Heart left ventricle (tissue), 16 donors: ENCODE results near the gene ATP2B2. TPM values are rescaled to one million over a fixed set of nuclear protein-coding genes. Genes with fewer than 3 reads are reported as not detected.

Source experiments
- ATAC-seq, 4 donors: fragments of 200-7000 bp; cut with Tn5 transposase; one replicate each; pipeline ENCODE4 v1.9.1; 2020 to 2022; ENCODE audit warnings: moderate library complexity in 4 of 4, mild to moderate bottlenecking in 3 of 4, moderate number of reproducible peaks in 1 of 4
- DNase-seq, 5 donors: peaks; one replicate each; pipeline ENCODE4 v3.0.0-alpha.2; 2020
- H3K27ac ChIP-seq, 12 donors: fragments of 200-600 bp; sonication (generic) in 4 of 12; one replicate each; pipeline versions ENCODE4 v1.5.0 to v1.8.0; 2016 to 2022; ENCODE audit warnings: mild to moderate bottlenecking in 2 of 12
- H3K27me3 ChIP-seq, 9 donors: fragments of 200-600 bp; sonication (generic) in 2 of 9; one replicate each; pipeline versions ENCODE4 v1.5.1 to v1.8.0; 2016 to 2022; ENCODE audit warnings: mild to moderate bottlenecking in 3 of 9
- H3K36me3 ChIP-seq, 9 donors: fragments of 200-600 bp; sonication (generic) in 2 of 9; one replicate each; pipeline versions ENCODE4 v1.5.0 to v1.8.0; 2018 to 2022; ENCODE audit warnings: mild to moderate bottlenecking in 2 of 9
- H3K4me1 ChIP-seq, 12 donors: fragments of 200-600 bp; sonication (generic) in 4 of 12; one replicate each; pipeline versions ENCODE4 v1.5.0 to v1.8.0; 2016 to 2022; ENCODE audit warnings: mild to moderate bottlenecking in 3 of 12
- H3K4me3 ChIP-seq, 12 donors: fragments of 200-600 bp; sonication (generic) in 4 of 12; one replicate each; pipeline versions ENCODE4 v1.5.0 to v1.8.0; 2017 to 2022; ENCODE audit warnings: mild to moderate bottlenecking in 9 of 12, moderate library complexity in 4 of 12
- H3K9me3 ChIP-seq, 12 donors: fragments of 200-600 bp; sonication (generic) in 4 of 12; one replicate each; pipeline versions ENCODE4 v1.5.0 to v1.8.0; 2016 to 2022; ENCODE audit warnings: mild to moderate bottlenecking in 1 of 12
- CTCF ChIP-seq, 12 donors: fragments of 200-600 bp; sonication (generic) in 4 of 12; IDR thresholded peaks; one replicate each; pipeline versions ENCODE4 v1.5.0 to v1.8.0; 2018 to 2022; ENCODE audit warnings: antibody characterized with exemption in 12 of 12, mild to moderate bottlenecking in 5 of 12
- POLR2A ChIP-seq, 2 donors: fragments of 450-650 bp; IDR thresholded peaks; one replicate each; pipeline ENCODE4 v1.6.1; 2017; ENCODE audit warnings: antibody characterized with exemption in 2 of 2, mild to moderate bottlenecking in 2 of 2, moderate library complexity in 2 of 2
- WGBS, 4 donors: extraction: QIAGEN DNeasy Blood & Tissue Kit in 2 of 4; methylation state at CpG; one replicate each; pipeline versions ENCODE4 v1.1.5 to v1.1.7; 2013 to 2018; 5-methylcytosine and 5-hydroxymethylcytosine counted together
- intact Hi-C, 10 donors: fragments of 100-400 bp; cut with DNase I; formaldehyde crosslinking; loops; one replicate each; pipeline versions ENCODE4 v1.11.1 to v1.14.2; 2022
- polyA plus RNA-seq, 2 donors: library from polyadenylated mRNA; stranded (reverse); fragments of 200-250 nt; gene quantifications; one replicate each; pipeline ENCODE4 v1.2.3, GENCODE V29; 2013
- total RNA-seq, 9 donors: library from RNA; depleted of rRNA in 2 of 9; stranded (reverse); fragments of >200 nt in 2 of 9; fragmentation: NEBNext Ultra II Directional in 3 of 9; extraction: Animal tissue kit (Norgen Biotek cat#: 25700) in 3 of 9; gene quantifications; one replicate each; pipeline versions ENCODE4 v1.1.0 to v1.2.4, GENCODE V29; 2016 to 2023
- donor health status: ischemic (EF 13 %, LVEDD 7.1; RV severe dilation, severe dysfunction).
- donor health status: healthy with polysubstance abuse.
- donor health status: DM: no; HTN: yes; CAD: no.
- donor health status: DM: no; HTN: no; CAD: no.
- donor health status: ischemic (EF 25% LVEDD 6.9; RV normal size, moderate dysfunction).
- donor health status: ischemic (EF 25% LVEDD 5.7; RV mildly dilated, moderate dysfunction).
- donor health status: healthy.
- donor health status: DM: yes; HTN: yes; CAD: no.
- donor health status: ischemic (EF 35%, LVEDD 5.7; RV mildly dilated, moderate dysfunction).
- donor health status: nonischemic (EF 11% LVEDD 7.7; RV severe dilation, severe dysfunction).
- donor health status: DM: yes; HTN: yes; CAD: no.
- donor health status: PGD.
- donor health status: ischemic (EF 29% LVEDD 5.4; RV normal size, mild dysfunction).
- donor health status: nonischemic (EF 23%, LVEDD 6.1; RV moderate dilation, normal function).

The ATP2B2 gene
- total and polyA plus RNA-seq, 11 donors = 0.01 to 0.35 (median 0.12) TPM; not detected in 3

GRCh38 chr3:10352146-10352911 is 153.1 kb downstream of the ATP2B2 start:
- H3K4me3 ChIP-seq = no peak overlapping the region
- peak in 1 of 5 donors; percentile 32 for DNase-seq
- no peaks in the 10 kb centered on the region for H3K9me3 ChIP-seq
- no peak for ATAC-seq
- peaks cover 0 to 3% (median 0%) of the 10 kb centered on the region in 9 donors for H3K27me3 ChIP-seq
- 70 to 83% (median 82%) methylated on average over 5 to 14 of the region's 14 CpGs for WGBS, 4 donors
- TF ChIP-seq POLR2A (IDR thresholded peaks at IDR 0.05) (no peak), CTCF (IDR thresholded peaks at IDR 0.05) (no peak)
- H3K4me1 ChIP-seq = peaks cover 0 to 14% (median 9%) of the 10 kb centered on the region in 12 donors
- intact Hi-C loops = no loop called here
- H3K36me3 ChIP-seq = no peaks in the 10 kb centered on the region
- no peak overlapping the region for H3K27ac ChIP-seq

- WGBS, 4 donors = 64 to 74% (median 69%) methylated on average over 13 of the region's 13 CpGs
- Histone ChIP-seq H3K27ac (no peak overlapping the region), H3K4me3 (no peak overlapping the region), H3K36me3 (no peaks in the 10 kb centered on the region), H3K9me3 (no peaks in the 10 kb centered on the region), H3K4me1 (peaks cover 0 to 12% (median 8%) of the 10 kb centered on the region in 12 donors), H3K27me3 (peaks cover 0 to 3% (median 0%) of the 10 kb centered on the region in 9 donors)
- no peak for TF ChIP-seq CTCF (IDR thresholded peaks at IDR 0.05)
- no peak for TF ChIP-seq POLR2A (IDR thresholded peaks at IDR 0.05)
- DNase-seq (peak in 1 of 5 donors; percentile 20), ATAC-seq (no peak)
- intact Hi-C loops = no loop called here
Measured at GRCh38 chr3:10351013-10351735, 154.2 kb downstream of the ATP2B2 start.

GRCh38 chr3:10350324-10350985 is 154.9 kb downstream of the ATP2B2 start:
- 86 to 93% (median 91%) methylated on average over 14 to 22 of the region's 22 CpGs for WGBS, 4 donors
- Histone ChIP-seq H3K27me3 (peaks cover 0 to 3% (median 0%) of the 10 kb centered on the region in 9 donors), H3K4me3 (no peak overlapping the region), H3K9me3 (no peaks in the 10 kb centered on the region), H3K27ac (no peak overlapping the region), H3K36me3 (no peaks in the 10 kb centered on the region), H3K4me1 (peaks cover 0 to 12% (median 8%) of the 10 kb centered on the region in 12 donors)
- ATAC-seq (no peak), DNase-seq (peak in 1 of 5 donors; percentile 49)
- TF ChIP-seq CTCF (IDR thresholded peaks at IDR 0.05) (no peak), POLR2A (IDR thresholded peaks at IDR 0.05) (no peak)
- intact Hi-C loops = no loop called here
